ENCODE results near the gene KCNJ16.

DNA sequence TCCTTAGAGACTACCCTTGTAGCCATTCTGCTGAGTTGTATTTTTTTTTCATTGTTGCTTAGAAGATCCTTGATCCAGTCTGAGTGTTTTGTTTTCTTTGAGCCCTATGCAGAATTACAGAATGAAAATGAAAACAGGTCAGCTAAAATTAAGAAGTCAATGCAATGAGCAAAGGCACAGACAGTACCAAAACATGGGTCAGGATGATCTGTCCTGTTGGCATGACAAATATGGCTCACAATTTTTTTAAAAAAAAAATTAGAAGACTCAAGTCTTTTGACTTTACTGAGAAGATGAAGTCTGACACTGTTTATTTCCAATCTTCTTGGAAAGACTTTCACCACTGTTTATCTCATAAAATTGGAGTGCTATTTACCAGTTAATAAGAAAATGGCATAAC lies 32.4 kb downstream of the KCNJ16 start:
- TF ChIP-seq ZNF302 (CRISPR knock-in tag; IDR thresholded peaks at IDR 0.05) (no peak), CBX8 (IDR thresholded peaks at IDR 0.05) (no peak)

All from A549 (cell line).